Measurements from ENCODE around the gene DOCK3.

The DOCK3 gene

GRCh38 chr3:51044982-51045381 lies 370.3 kb downstream of the DOCK3 start:
- ChIA-PET POLR2A (no interaction called here), CTCF (interaction anchor here (1.4 kb wide), 1 partner anchor 11 kb away, joined by 3 read pairs; no protein-coding TSS in a partner anchor)

GRCh38 chr3:51052562-51052961 lies 377.8 kb downstream of the DOCK3 start:
- DNase-seq (ENCODE audit: extremely low spot score): no peak
- TF ChIP-seq CTCF (IDR thresholded peaks at IDR 0.05; ENCODE audit: control extremely low read depth, extremely low read depth, low read depth, missing control alignments): no peak
- ChIA-PET POLR2A (no interaction called here), CTCF (interaction anchor here (1.3 kb wide), 1 partner anchor 11 kb away, joined by 3 read pairs; no protein-coding TSS in a partner anchor)

More at GRCh38 chr3:51044982-51045381, 370.3 kb downstream of the DOCK3 start:
- TF ChIP-seq CTCF (IDR thresholded peaks at IDR 0.05; ENCODE audit: control extremely low read depth, extremely low read depth, low read depth, missing control alignments): no peak
- no peak for DNase-seq (ENCODE audit: extremely low spot score)

- CTCF ChIA-PET: no interaction called here
- POLR2A ChIA-PET: no interaction called here
- DNase-seq (ENCODE audit: extremely low spot score): no peak
- no peak for TF ChIP-seq CTCF (IDR thresholded peaks at IDR 0.05; ENCODE audit: control extremely low read depth, extremely low read depth, low read depth, missing control alignments)
Observed at GRCh38 chr3:51057121-51057520, 382.4 kb downstream of the DOCK3 start.

GRCh38 chr3:51063053-51063452 lies 388.3 kb downstream of the DOCK3 start:
- DNase-seq (ENCODE audit: extremely low spot score): no peak
- no peak for TF ChIP-seq CTCF (IDR thresholded peaks at IDR 0.05; ENCODE audit: control extremely low read depth, extremely low read depth, low read depth, missing control alignments)
- CTCF ChIA-PET: interaction anchor here (0.7 kb wide), 1 partner anchor 11 kb away, joined by 3 read pairs; no protein-coding TSS in a partner anchor
- POLR2A ChIA-PET: no interaction called here

GRCh38 chr3:51075221-51075775 lies 400.6 kb downstream of the DOCK3 start:
- TF ChIP-seq CTCF (IDR thresholded peaks at IDR 0.05; ENCODE audit: control extremely low read depth, extremely low read depth, low read depth, missing control alignments): no peak
- ChIA-PET POLR2A (no interaction called here), CTCF (interaction anchor here (0.8 kb wide), 1 partner anchor 10 kb away, joined by 3 read pairs; no protein-coding TSS in a partner anchor)
- no peak for DNase-seq (ENCODE audit: extremely low spot score)

GRCh38 chr3:51082363-51082762 lies 407.6 kb downstream of the DOCK3 start:
- ChIA-PET POLR2A (no interaction called here), CTCF (no interaction called here)

More at GRCh38 chr3:51082363-51082762, 407.6 kb downstream of the DOCK3 start:
- no peak for DNase-seq (ENCODE audit: extremely low spot score)
- TF ChIP-seq CTCF (IDR thresholded peaks at IDR 0.05; ENCODE audit: control extremely low read depth, extremely low read depth, low read depth, missing control alignments): no peak
